HepG2 (cell line): ENCODE results near the gene ASXL1. TPM values are rescaled to one million over a fixed set of nuclear protein-coding genes. Genes with fewer than 3 reads are reported as not detected.

Experiments
- AGO1 ChIP-seq: fragments of 200-400 bp; formaldehyde crosslinking; IDR thresholded peaks from 2 replicates; pipeline ENCODE4 v1.6.1; 2017; ENCODE audit warnings: mild to moderate bottlenecking, low read depth, low read length, moderate library complexity; ENCODE audit not compliant: poor library complexity, severe bottlenecking
- ARID3A ChIP-seq: IDR thresholded peaks from 2 replicates; pipeline ENCODE4 v1.6.1; 2012; ENCODE audit warnings: low read depth, low read length, improper control_type of control experiment
- HDAC1 ChIP-seq: sonication (generic); formaldehyde crosslinking; IDR thresholded peaks from 2 replicates; pipeline ENCODE4 v1.5.1; 2020; ENCODE audit warnings: mild to moderate bottlenecking, missing genetic modification reagents
- MTF2 ChIP-seq: sonication (generic); formaldehyde crosslinking; IDR thresholded peaks from 2 replicates; pipeline ENCODE4 v1.5.0; 2020; ENCODE audit warnings: missing genetic modification reagents, borderline replicate concordance
- NR2F1 ChIP-seq, 2 experiments: fragments of 450-650 bp in 1 of 2; formaldehyde crosslinking in 1 of 2; IDR thresholded peaks; 2 replicates each; pipeline versions ENCODE4 v1.5.0 to v1.6.1; 2016 to 2020; ENCODE audit warnings: mild to moderate bottlenecking in 1 of 2, missing compliant biosample characterization in 1 of 2, missing genetic modification reagents in 1 of 2, moderate library complexity in 1 of 2
- POLR2A ChIP-seq, 2 experiments: IDR thresholded peaks; 2 replicates each; pipeline ENCODE4 v1.6.1; 2011; ENCODE audit warnings: low read depth in 2 of 2, low read length in 2 of 2, mild to moderate bottlenecking in 1 of 2, moderate library complexity in 1 of 2; ENCODE audit not compliant: insufficient read depth in 1 of 2
- POLR2AphosphoS5 ChIP-seq: IDR thresholded peaks from 2 replicates; pipeline ENCODE4 v1.6.1; 2012; ENCODE audit warnings: low read depth, low read length
- ZBTB21 ChIP-seq: sonication (generic); formaldehyde crosslinking; IDR thresholded peaks from 2 replicates; pipeline ENCODE4 v1.4.0; 2020; ENCODE audit warnings: missing genetic modification reagents
- ZC3H4 ChIP-seq: sonication (generic); formaldehyde crosslinking; IDR thresholded peaks from 2 replicates; pipeline ENCODE4 v1.4.0; 2020; ENCODE audit warnings: missing genetic modification reagents, borderline replicate concordance
- ZFP36 ChIP-seq: fragments of 150-350 bp; IDR thresholded peaks from 2 replicates; pipeline ENCODE4 v1.6.1; 2018; ENCODE audit warnings: borderline replicate concordance, low read length, low read depth; ENCODE audit not compliant: partially characterized antibody
- ZHX1 ChIP-seq: sonication (generic); formaldehyde crosslinking; IDR thresholded peaks from 2 replicates; pipeline ENCODE4 v1.8.1; 2022; ENCODE audit warnings: low read depth, mild to moderate bottlenecking, missing genetic modification reagents
- ZNF17 ChIP-seq: sonication (generic); formaldehyde crosslinking; IDR thresholded peaks from 2 replicates; pipeline ENCODE4 v1.5.0; 2020; ENCODE audit warnings: mild to moderate bottlenecking, missing genetic modification reagents
- ZNF18 ChIP-seq: sonication (generic); formaldehyde crosslinking; IDR thresholded peaks from 2 replicates; pipeline ENCODE4 v1.8.0; 2022; ENCODE audit warnings: mild to moderate bottlenecking, missing genetic modification reagents; ENCODE audit not compliant: insufficient replicate concordance
- ZNF225 ChIP-seq: sonication (generic); formaldehyde crosslinking; IDR thresholded peaks from 2 replicates; pipeline ENCODE4 v1.4.0; 2020; ENCODE audit warnings: mild to moderate bottlenecking, missing genetic modification reagents
- ZNF232 ChIP-seq: sonication (generic); formaldehyde crosslinking; IDR thresholded peaks from 2 replicates; pipeline ENCODE4 v1.4.0; 2020; ENCODE audit warnings: missing genetic modification reagents, borderline replicate concordance
- ZNF256 ChIP-seq: sonication (generic); formaldehyde crosslinking; conservative IDR thresholded peaks from 2 replicates; pipeline ENCODE4 v1.4.0; 2020; ENCODE audit warnings: missing genetic modification reagents
- ZNF512B ChIP-seq: sonication (generic); formaldehyde crosslinking; IDR thresholded peaks from 2 replicates; pipeline ENCODE4 v1.5.1; 2020; ENCODE audit warnings: missing genetic modification reagents, mild to moderate bottlenecking, borderline replicate concordance
- ZNF577 ChIP-seq: sonication (generic); formaldehyde crosslinking; IDR thresholded peaks from 2 replicates; pipeline ENCODE4 v1.4.0; 2020; ENCODE audit warnings: mild to moderate bottlenecking, low read depth, missing genetic modification reagents, borderline replicate concordance
- ZSCAN31 ChIP-seq: sonication (generic); formaldehyde crosslinking; IDR thresholded peaks from 2 replicates; pipeline ENCODE4 v1.5.0; 2020; ENCODE audit warnings: low read depth, mild to moderate bottlenecking, missing genetic modification reagents
- ZZZ3 ChIP-seq: sonication (generic); formaldehyde crosslinking; IDR thresholded peaks from 2 replicates; pipeline ENCODE4 v1.4.0; 2020; ENCODE audit warnings: missing genetic modification reagents, mild to moderate bottlenecking, borderline replicate concordance
- polyA plus RNA-seq, 8 experiments: library from polyadenylated mRNA; depleted of rRNA in 3 of 8; stranded (reverse) in 7 of 8; unstranded in 1 of 8; fragments of >200 nt; fragmentation: Illumina TruSeq in 4 of 8; extraction: Trizol in 4 of 8; gene quantifications; 2 replicates each; pipeline versions ENCODE4 v1.2.1 to v1.2.3, GENCODE V29; 2011 to 2016; ENCODE audit warnings: low read depth in 4 of 8, missing spikeins in 1 of 8, mixed read lengths in 1 of 8; ENCODE audit not compliant: insufficient read depth in 1 of 8
- total RNA-seq, 5 experiments: library from RNA; depleted of rRNA; stranded (reverse); fragments of >200 nt; fragmentation: Illumina TruSeq; extraction: Trizol; gene quantifications; 2 replicates each; pipeline ENCODE4 v1.2.3, GENCODE V29; 2016; ENCODE audit warnings: low read depth in 1 of 5

The ASXL1 gene
- total and polyA plus RNA-seq, 2 of the 13 experiments (the other 11 are each of a cell fraction or from before 2014, with no cell fraction given) = 62.1 to 74.8 TPM

GRCh38 chr20:32325706-32326503 lies 32.2 kb upstream of the ASXL1 start (continued):
- TF ChIP-seq ZHX1 (CRISPR knock-in tag) (no peak), ZSCAN31 (CRISPR knock-in tag) (0 out of 2 replicates have a peak, but pooled peaks have one; percentile 30), ZNF512B (CRISPR knock-in tag) (no peak), ZC3H4 (no peak), ZNF232 (CRISPR knock-in tag) (no peak), ZNF256 (CRISPR knock-in tag) (no peak), ZBTB21 (CRISPR knock-in tag) (peak; percentile 45; the same call in 1 of the 2 replicates), MTF2 (CRISPR knock-in tag) (no peak), ZZZ3 (no peak; the same call in 1 of the 2 replicates), ZNF17 (CRISPR knock-in tag) (no peak), ZNF577 (no peak), ZNF18 (CRISPR knock-in tag) (peak; percentile 88), AGO1 (no peak), POLR2A (IDR thresholded peaks at IDR 0.05; ENCODE audit: insufficient read depth in 1 of 2, low read depth in 2 of 2, low read length in 2 of 2) (no peak), ZNF225 (CRISPR knock-in tag) (no peak), ZFP36 (no peak), HDAC1 (CRISPR knock-in tag) (peak; percentile 77), POLR2AphosphoS5 (no peak), NR2F1 (CRISPR knock-in tag; IDR thresholded peaks at IDR 0.05) (peak; percentile 15 to 87; a peak in 2 of 4 replicates), ARID3A (peak; percentile 99)
